Measurements from ENCODE around the gene ACTA2.

DNA sequence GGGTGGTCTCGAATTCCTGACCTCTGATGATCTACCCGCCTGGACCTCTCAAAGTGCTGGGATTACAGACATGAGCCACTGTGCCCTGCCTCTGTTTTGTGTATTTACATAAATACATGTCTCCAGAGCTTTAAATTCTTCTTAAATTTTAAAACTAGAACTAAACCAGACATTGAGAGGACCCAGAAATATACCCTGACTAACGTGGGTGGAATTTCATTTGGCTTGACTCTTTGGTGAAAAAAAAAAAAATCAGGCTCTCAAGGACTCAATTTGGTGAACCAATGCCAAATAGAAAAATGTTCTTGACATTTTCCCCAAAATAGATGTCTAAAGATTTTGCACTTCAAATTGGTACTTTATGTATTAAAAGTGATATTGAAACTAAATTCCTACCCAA is 21.4 kb upstream of the ACTA2 start:
- TF ChIP-seq, protein P1, sequence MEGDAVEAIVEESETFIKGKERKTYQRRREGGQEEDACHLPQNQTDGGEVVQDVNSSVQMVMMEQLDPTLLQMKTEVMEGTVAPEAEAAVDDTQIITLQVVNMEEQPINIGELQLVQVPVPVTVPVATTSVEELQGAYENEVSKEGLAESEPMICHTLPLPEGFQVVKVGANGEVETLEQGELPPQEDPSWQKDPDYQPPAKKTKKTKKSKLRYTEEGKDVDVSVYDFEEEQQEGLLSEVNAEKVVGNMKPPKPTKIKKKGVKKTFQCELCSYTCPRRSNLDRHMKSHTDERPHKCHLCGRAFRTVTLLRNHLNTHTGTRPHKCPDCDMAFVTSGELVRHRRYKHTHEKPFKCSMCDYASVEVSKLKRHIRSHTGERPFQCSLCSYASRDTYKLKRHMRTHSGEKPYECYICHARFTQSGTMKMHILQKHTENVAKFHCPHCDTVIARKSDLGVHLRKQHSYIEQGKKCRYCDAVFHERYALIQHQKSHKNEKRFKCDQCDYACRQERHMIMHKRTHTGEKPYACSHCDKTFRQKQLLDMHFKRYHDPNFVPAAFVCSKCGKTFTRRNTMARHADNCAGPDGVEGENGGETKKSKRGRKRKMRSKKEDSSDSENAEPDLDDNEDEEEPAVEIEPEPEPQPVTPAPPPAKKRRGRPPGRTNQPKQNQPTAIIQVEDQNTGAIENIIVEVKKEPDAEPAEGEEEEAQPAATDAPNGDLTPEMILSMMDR (IDR thresholded peaks at IDR 0.05), result no peak
- TF ChIP-seq POLR2A (IDR thresholded peaks at IDR 0.05) (no peak), EP300 (IDR thresholded peaks at IDR 0.05) (no peak), POLR2AphosphoS5 (IDR thresholded peaks at IDR 0.05) (peak; percentile 63)
